GM12878 (cell line): ENCODE results near the gene LRIT2. TPM values are rescaled to one million over a fixed set of nuclear protein-coding genes. Genes with fewer than 3 reads are reported as not detected.

Experiments used
- ATAC-seq: fragments of 200-7000 bp; cut with Tn5 transposase; 3 replicates; pipeline ENCODE4 v1.9.1; 2020; ENCODE audit warnings: mild to moderate bottlenecking, moderate library complexity
- BruUV-seq: library from RNA; stranded (reverse); fragments of 400-500 nt; replicated peaks from 2 replicates; lab custom pipeline; 2021; lab: Mats Ljungman, UMichigan
- CTCF ChIA-PET: fragments of 300-600 bp; sonication (Branson Sonifier 250); formaldehyde crosslinking; extraction: SDS; loops from one replicate; lab custom pipeline; 2021; ENCODE audit warnings: inconsistent platforms; lab: Yijun Ruan, JAX
- POLR2A ChIA-PET: fragments of 350-600 bp; formaldehyde crosslinking; extraction: SDS; loops from one replicate; lab custom pipeline; 2021; ENCODE audit warnings: inconsistent platforms; lab: Charles Lee
- RAD21 ChIA-PET: fragments of 300-600 bp; sonication (Branson Sonifier 250); formaldehyde crosslinking; loops from one replicate; lab custom pipeline; 2023; ENCODE audit warnings: antibody characterized with exemption; ENCODE audit not compliant: unreplicated experiment; lab: Charles Lee
- SMC1A ChIA-PET: fragments of 300-600 bp; sonication (Branson Sonifier 250); formaldehyde crosslinking; loops from one replicate; lab custom pipeline; 2023; ENCODE audit not compliant: unreplicated experiment, uncharacterized antibody; lab: Charles Lee
- DNase-seq: peaks from one replicate; pipeline ENCODE4 v3.0.0-alpha.2; 2011; ENCODE audit warnings: low read depth, low spot score
- FAIRE-seq: peaks from 3 replicates; lab custom pipeline; 2011; peaks lifted over from hg19 to GRCh38; lab: Jason Lieb, UNC
- H2AFZ ChIP-seq: 2 replicates; pipeline ENCODE4 v1.6.0; 2011; ENCODE audit warnings: low read depth, low read length, control low read depth; ENCODE audit not compliant: control insufficient read depth
- H3K27ac ChIP-seq: 2 replicates; pipeline ENCODE4 v1.5.1; 2011; ENCODE audit warnings: control low read depth; ENCODE audit not compliant: control insufficient read depth, insufficient read depth
- H3K27me3 ChIP-seq, 2 experiments: replicated peaks in 1 of 2; 2 replicates each; pipeline versions ENCODE4 v1.6.0 to v1.6.1; 2011; ENCODE audit warnings: low read length in 1 of 2; ENCODE audit not compliant: control insufficient read depth in 2 of 2, insufficient read depth in 2 of 2
- H3K36me3 ChIP-seq, 2 experiments: 2 replicates each; pipeline ENCODE4 v1.5.1; 2011; ENCODE audit warnings: low read length in 1 of 2; ENCODE audit not compliant: control insufficient read depth in 2 of 2, insufficient read depth in 2 of 2
- H3K4me1 ChIP-seq: 2 replicates; pipeline ENCODE4 v1.6.1; 2011; ENCODE audit warnings: mild to moderate bottlenecking, low read length, moderate library complexity, mixed read lengths; ENCODE audit not compliant: control insufficient read depth, insufficient read depth
- H3K4me2 ChIP-seq: 2 replicates; pipeline ENCODE4 v1.6.0; 2011; ENCODE audit warnings: control low read depth; ENCODE audit not compliant: control insufficient read depth, insufficient read depth
- H3K4me3 ChIP-seq: fragments of 200-600 bp; sonication (generic); 2 replicates; pipeline ENCODE4 v1.5.1; 2016
- H3K79me2 ChIP-seq: 2 replicates; pipeline ENCODE4 v1.6.0; 2011; ENCODE audit warnings: low read length; ENCODE audit not compliant: control insufficient read depth, insufficient read depth
- H3K9ac ChIP-seq: 2 replicates; pipeline ENCODE4 v1.8.0; 2011; ENCODE audit warnings: low read length, control low read depth, mixed read lengths; ENCODE audit not compliant: control insufficient read depth, insufficient read depth
- H3K9me3 ChIP-seq: replicated peaks from 3 replicates; pipeline ENCODE4 v1.5.1; 2011; ENCODE audit warnings: mild to moderate bottlenecking, low read length; ENCODE audit not compliant: control insufficient read depth, insufficient read depth
- H4K20me1 ChIP-seq: 2 replicates; pipeline ENCODE4 v1.6.0; 2011; ENCODE audit not compliant: control insufficient read depth, insufficient read depth
- CREM ChIP-seq: IDR thresholded peaks from 2 replicates; pipeline ENCODE4 v1.6.1; 2014; ENCODE audit warnings: antibody characterized with exemption, low read depth
- HDAC2 ChIP-seq: fragments of 200-600 bp; sonication (generic); IDR thresholded peaks from 2 replicates; pipeline ENCODE4 v1.6.1; 2017
- HDGF ChIP-seq: fragments of 450-650 bp; IDR thresholded peaks from 2 replicates; pipeline ENCODE4 v1.6.1; 2016; ENCODE audit warnings: antibody characterized with exemption
- JUNB ChIP-seq: IDR thresholded peaks from 2 replicates; pipeline ENCODE4 v1.6.1; 2016; ENCODE audit warnings: antibody characterized with exemption, mild to moderate bottlenecking
- JUND ChIP-seq: IDR thresholded peaks from 2 replicates; pipeline ENCODE4 v1.6.1; 2012; ENCODE audit warnings: low read depth, mild to moderate bottlenecking, low read length, improper control_type of control experiment, moderate library complexity
- LARP7 ChIP-seq: fragments of 450-650 bp; IDR thresholded peaks from 2 replicates; pipeline ENCODE4 v1.6.1; 2017; ENCODE audit warnings: mild to moderate bottlenecking
- MLLT1 ChIP-seq: fragments of 450-650 bp; IDR thresholded peaks from 2 replicates; pipeline ENCODE4 v1.6.1; 2016; ENCODE audit warnings: mild to moderate bottlenecking
- NFYB ChIP-seq: IDR thresholded peaks from 2 replicates; pipeline ENCODE4 v1.6.1; 2011; ENCODE audit warnings: low read depth, mild to moderate bottlenecking, low read length, improper control_type of control experiment, moderate library complexity; ENCODE audit not compliant: insufficient read depth
- RAD21 ChIP-seq: IDR thresholded peaks from 2 replicates; pipeline ENCODE4 v1.6.1; 2011; ENCODE audit warnings: mild to moderate bottlenecking, low read depth, low read length, moderate library complexity; ENCODE audit not compliant: insufficient read depth
- REST ChIP-seq: IDR thresholded peaks from 2 replicates; pipeline ENCODE4 v1.6.1; 2012; ENCODE audit warnings: mild to moderate bottlenecking, low read depth, low read length
- RFX5 ChIP-seq: IDR thresholded peaks from 2 replicates; pipeline ENCODE4 v1.6.1; 2011; ENCODE audit warnings: low read depth, low read length, improper control_type of control experiment
- SMC3 ChIP-seq: IDR thresholded peaks from 2 replicates; pipeline ENCODE4 v1.6.1; 2011; ENCODE audit warnings: low read length, improper control_type of control experiment, borderline replicate concordance
- STAT3 ChIP-seq: IDR thresholded peaks from 2 replicates; pipeline ENCODE4 v1.6.1; 2011; ENCODE audit warnings: low read depth, low read length, improper control_type of control experiment
- ZNF274 ChIP-seq: IDR thresholded peaks from one replicate; pipeline ENCODE4 v1.8.0; 2011; ENCODE audit not compliant: insufficient read length, insufficient read depth
- WGBS: methylation state at CpG from one replicate; pipeline ENCODE4 v1.1.6; 2016; ENCODE audit warnings: low lambda C conversion rate; ENCODE audit not compliant: insufficient replicate concordance, insufficient coverage; ENCODE audit errors: missing lambda C conversion rate; 5-methylcytosine and 5-hydroxymethylcytosine counted together
- in situ Hi-C: fragments of 300-500 bp; cut with MboI; formaldehyde crosslinking; loops from 9 replicates; pipeline ENCODE4 v1.14.3; 2018; ENCODE audit warnings: mixed read lengths
- intact Hi-C: fragments of 100-400 bp; cut with micrococcal nuclease; formaldehyde crosslinking; loops from one replicate; pipeline ENCODE4 v1.14.2; 2022; ENCODE audit not compliant: unreplicated experiment
- polyA plus RNA-seq, 11 experiments: library from polyadenylated mRNA; depleted of rRNA in 4 of 11; unstranded in 6 of 11; stranded (reverse) in 5 of 11; fragments of >200 nt; fragmentation: Nextera tagmentation in 4 of 11; fragmentation: Illumina TruSeq in 1 of 11; extraction: Ambion mirVana in 4 of 11; extraction: Trizol in 1 of 11; gene quantifications; 1 replicate in 1 of 11; 2 replicates in 10 of 11; pipeline versions ENCODE4 v1.2.1 to v1.2.3, GENCODE V29; 2011 to 2016; ENCODE audit warnings: inconsistent platforms in 2 of 11, missing spikeins in 2 of 11, low read depth in 1 of 11
- total RNA-seq, 4 experiments: library from RNA; depleted of rRNA in 3 of 4; stranded (reverse); fragments of >200 nt in 3 of 4; fragmentation: Illumina TruSeq in 1 of 4; extraction: Trizol in 1 of 4; gene quantifications; 2 replicates each; pipeline versions ENCODE4 v1.2.1 to v1.2.3, GENCODE V29; 2013 to 2021

The LRIT2 gene
- total and polyA plus RNA-seq, 10 of the 15 experiments (the other 5 are each of a cell fraction or from before 2014, with no cell fraction given): not detected

GRCh38 chr10:84235096-84235495, 9.8 kb upstream of the LRIT2 start:
- Histone ChIP-seq H3K9me3 (no peaks in the 10 kb centered on the region), H3K4me3 (no peak overlapping the region), H3K36me3 (no peaks in the 10 kb centered on the region), H3K9ac (no peak overlapping the region), H3K27ac (no peak overlapping the region), H3K27me3 (peaks cover 0 to 4% of the 10 kb centered on the region in 2 experiments; a peak in 2 of 4 replicates), H2AFZ (no peak overlapping the region), H3K79me2 (no peaks in the 10 kb centered on the region), H3K4me2 (no peak overlapping the region), H3K4me1 (no peaks in the 10 kb centered on the region), H4K20me1 (no peaks in the 10 kb centered on the region)
- no peak for FAIRE-seq
- 39% methylated on average over 4 of the region's 4 CpGs for WGBS
- POLR2A ChIA-PET: no interaction called here
- SMC1A ChIA-PET: no interaction called here
- BruUV-seq: no TSS peak
- ATAC-seq: no peak
- RAD21 ChIA-PET: no interaction called here
- intact Hi-C loops: no loop called here
- in situ Hi-C loops: no loop called here
- CTCF ChIA-PET: no interaction called here
- no peak for DNase-seq
- TF ChIP-seq HDGF: no peak
- no peak for TF ChIP-seq ZNF274
- TF ChIP-seq STAT3: no peak
- TF ChIP-seq RAD21: no peak
- no peak for TF ChIP-seq CREM
- TF ChIP-seq HDAC2: no peak
- no peak for TF ChIP-seq SMC3
- TF ChIP-seq MLLT1: no peak
- no peak for TF ChIP-seq NFYB
- TF ChIP-seq LARP7: no peak
- no peak for TF ChIP-seq RFX5
- TF ChIP-seq JUND: no peak
- TF ChIP-seq JUNB: no peak
- TF ChIP-seq REST: no peak
